ENCODE data around the gene DCAF15.

DNA sequence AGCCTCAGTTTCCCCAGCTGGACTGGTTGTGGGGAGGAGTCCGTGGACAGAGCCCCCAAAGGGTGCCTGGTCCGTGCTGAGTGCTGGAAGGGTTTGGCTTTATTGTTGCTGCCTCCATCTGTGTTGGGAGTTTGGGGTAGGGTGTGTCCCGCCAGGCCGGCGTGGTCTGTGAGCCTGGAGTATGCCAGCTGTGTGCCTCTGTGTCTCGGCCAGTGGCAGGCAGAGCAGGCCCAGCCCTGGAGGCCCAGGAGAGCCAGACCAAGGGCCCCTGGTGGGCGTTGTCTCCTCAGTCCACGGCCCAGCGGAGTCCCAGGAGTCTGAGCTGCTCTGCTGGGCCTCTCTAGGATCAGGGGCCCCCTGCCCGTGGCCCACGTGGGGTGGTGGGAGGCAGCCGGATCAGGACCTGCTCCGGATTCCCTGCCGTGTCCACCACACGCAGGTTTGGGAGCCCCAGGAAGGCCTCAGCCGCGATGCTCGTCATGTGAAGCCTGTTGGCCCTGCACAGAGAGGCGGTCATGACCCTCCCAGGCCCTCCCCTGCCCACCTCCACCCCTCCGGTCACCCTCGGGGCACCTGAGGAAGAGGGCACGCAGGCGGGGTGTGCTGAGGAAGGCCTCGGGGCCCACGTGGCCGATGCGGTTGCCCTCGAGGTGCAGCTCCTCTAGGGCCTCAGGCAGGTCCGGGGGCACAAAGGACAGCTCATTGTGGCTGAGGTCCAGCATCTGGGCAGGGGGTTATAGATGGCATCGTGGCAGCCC is 20.7 kb upstream of the DCAF15 start:
- no peak for TF ChIP-seq CTCF (IDR thresholded peaks at IDR 0.05)
- no peak for TF ChIP-seq POLR2A (IDR thresholded peaks at IDR 0.05)
